Stimulated activated CD4-positive, alpha-beta T cell treated with anti-CD3 and anti-CD28 coated beads, Interleukin-4, amount 100 ng/mL, for 1 hour (primary cell): Measurements from ENCODE around the gene SH3BGRL2.
"Not testable (repeated sequence)": the region's sequence is repeated elsewhere in the genome, so short reads cannot be mapped to it uniquely, and the experiment has no call there.

Experiments
- DNase-seq: peaks from one replicate; pipeline ENCODE4 v3.0.0-alpha.2; 2020

SH3BGRL2 gene

DNA sequence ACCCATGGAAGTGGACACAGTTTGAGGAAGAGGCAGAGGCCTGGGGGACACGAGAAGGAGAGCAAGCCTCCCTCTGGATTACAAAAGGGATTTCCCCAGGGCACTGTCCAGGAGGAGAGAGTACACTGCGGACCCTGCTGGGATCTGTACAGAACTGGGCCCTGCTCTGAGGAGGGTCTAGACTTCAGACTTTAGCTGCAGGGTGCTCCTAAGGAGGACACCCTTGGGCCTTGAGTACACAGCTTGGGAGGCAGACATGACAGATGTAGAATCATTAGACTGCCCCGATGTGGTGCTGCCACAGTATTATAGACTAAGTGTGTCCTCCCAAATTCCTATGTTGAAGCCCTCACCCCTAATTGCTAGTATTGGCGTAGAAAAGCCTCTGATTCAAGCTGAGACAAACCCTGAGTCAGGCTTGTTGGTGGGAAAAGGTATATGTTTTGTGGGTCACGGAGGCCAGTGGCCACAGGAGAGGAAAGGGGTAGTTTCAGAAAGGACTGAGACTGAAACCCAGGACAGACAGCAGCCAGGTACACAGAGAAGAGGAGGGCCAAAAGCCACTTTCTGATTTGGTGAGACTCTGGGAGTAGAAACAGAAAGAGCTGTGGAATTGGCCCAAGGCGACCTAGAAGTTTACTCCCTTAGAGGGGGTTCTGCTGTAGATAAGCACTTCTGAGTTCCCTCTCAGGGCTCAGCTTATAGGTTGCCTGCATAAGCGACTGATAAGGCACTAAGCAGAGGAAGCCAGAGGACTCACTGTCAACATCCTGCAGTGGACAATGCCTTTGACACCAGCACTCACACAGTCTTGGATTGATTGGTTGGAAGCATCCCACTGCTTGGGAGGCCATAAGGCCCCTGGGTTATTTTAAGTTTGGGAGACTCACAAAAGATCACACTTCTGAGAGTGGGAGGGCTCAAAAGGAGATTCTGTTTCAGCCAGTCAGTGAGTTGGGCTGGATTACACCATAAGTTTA is 16.5 kb upstream of the SH3BGRL2 start:
- DNase-seq, result no peak

DNA sequence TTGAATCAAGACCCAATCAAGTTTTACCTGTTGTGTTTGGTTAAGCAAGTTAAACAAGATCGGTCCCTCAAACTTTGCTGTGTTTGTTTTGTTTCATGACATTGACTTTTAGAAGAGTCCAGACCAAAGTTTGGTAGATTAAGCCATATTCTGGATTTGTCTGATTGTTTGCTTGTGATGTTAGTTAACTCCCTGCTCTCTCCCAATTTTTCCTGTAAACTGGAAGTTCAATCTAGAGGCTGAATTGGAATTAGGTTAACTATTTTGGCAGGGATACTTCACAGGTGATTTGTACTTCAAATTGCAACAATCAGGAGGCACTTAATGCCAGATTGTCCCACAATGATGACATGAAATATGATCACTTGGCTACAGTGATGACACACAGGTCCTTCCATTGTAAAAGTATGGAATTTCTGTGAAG is 13.6 kb upstream of the SH3BGRL2 start:
- DNase-seq, result no peak

DNA sequence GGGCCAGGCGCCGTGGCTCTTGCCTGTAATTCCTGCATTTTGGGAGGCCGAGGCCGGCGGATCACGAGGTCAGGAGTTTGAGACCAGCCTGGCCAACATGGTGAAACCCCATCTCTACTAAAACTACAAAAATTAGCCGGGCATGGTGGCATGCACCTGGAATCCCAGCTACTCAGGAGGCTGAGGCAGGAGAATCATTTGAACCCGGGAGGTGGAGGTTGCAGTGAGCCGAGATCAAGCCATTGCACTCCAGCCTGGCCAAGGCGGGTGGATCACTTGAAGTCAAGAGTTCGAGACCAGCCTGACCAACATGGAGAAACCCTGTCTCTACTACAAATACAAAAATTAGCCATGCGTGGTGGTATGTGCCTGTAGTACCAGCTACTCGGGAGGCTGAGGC is 12.7 kb upstream of the SH3BGRL2 start:
- DNase-seq, result not testable (repeated sequence)

DNA sequence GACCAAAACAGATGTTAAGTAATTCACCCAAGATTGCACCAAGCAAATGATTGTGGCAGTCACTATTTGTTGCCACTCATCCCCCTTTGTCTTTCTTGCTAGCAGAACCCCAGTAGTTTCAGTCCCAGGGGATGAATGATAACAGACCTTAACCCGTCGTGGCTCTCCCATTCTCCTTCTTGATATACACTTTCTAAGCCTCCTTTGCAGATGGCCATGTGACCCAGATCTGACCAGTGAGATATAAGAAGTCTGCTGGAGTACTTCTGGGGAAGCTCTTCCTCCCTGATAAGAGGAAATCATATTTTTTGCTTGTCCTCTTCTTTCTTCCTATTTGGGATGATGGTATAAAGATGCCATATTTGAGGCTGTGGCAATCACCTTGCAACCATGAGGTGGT is 9.6 kb upstream of the SH3BGRL2 start:
- DNase-seq, result no peak

DNA sequence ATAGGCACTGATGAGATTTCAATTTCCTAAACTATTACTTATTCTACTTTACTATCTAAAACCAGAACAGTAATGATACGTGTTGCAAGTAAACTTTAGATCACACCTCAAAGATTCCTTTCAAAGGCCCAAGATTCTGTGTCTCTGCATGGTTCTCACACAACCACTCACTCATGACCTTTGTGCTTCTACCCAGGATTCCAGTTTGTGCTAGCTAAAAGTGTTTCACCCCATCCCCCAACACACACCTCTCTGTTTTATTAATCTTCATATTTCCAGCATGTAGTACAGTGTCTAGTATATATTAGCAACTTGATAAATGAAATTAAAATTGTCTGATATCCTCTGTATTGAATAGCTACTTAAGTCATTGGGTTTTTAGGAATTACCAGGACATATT is 8.8 kb upstream of the SH3BGRL2 start:
- DNase-seq, result no peak

DNA sequence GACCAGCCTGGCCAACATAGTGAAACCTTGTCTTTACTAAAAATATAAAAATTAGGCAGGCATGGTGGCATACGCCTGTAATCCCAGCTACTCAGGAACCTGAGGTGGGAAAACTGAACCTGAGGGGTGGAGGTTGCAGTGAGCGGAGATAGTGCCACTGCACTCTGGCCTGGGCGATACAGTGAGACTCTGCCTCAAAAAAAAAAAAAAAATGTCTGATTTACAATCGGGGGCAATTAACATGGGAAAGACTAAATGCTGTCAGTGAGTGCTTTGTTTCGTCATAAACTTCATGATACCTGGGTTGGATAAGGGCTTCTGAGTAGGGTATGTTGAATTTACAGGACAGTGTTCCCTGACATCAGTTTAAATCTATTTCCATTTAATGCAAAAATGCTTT is 8.0 kb upstream of the SH3BGRL2 start:
- no peak for DNase-seq

DNA sequence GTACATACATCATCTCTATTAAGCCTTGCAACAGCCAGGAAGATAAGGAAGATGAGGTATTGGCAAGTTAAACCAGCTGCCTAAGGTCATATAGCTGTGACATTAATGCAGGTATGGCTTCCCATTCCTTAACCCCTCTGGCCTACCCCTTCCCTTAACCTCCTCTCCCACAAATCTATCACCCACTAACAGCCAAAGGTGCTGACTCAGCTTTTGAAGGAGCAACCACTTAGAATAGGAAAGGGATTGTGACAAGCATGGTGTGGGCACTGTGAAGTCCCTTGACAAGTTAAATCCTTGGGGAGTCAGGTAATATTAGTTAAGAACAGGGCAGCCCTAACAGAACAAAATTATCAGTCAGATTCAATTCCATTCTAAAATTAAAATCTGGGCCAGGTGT is 5.4 kb upstream of the SH3BGRL2 start:
- DNase-seq, result no peak

DNA sequence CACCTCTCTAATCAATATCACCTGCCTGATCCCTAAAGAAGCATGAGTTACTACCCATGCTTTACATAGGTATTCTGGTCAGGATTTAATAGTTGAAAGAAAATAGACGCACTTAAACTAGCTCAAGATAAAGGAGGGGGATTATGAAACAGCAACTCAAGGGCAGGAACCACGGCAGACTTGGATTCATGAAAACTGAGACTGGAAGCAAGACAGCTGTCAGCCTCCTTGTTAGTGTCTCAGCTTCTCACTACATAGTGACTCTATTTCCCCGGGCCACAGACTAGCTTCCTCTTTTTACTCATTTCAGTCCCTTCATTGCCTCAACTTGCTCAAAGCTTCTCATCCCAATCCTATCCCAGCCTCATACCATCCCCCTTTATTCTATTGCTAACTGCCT is 4.3 kb upstream of the SH3BGRL2 start:
- DNase-seq, result no peak

DNA sequence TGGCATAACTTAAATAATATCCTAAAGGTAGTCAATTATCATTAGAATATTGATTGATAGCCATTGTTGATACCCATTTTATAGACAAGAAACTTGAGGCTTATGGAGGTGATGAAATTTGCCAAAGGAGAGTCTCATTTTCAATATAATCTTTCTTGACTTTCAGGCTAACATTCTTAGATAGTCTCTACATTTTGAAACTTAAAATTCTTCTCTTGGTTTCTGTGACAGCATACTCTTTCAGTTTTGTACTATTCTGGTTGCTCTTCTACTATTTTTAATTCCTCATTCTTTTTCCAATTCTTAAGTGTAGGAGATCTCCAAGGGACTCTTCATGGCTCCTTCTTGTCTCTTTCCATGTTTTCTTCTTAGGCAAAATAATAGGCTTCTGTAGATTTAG is 3.7 kb upstream of the SH3BGRL2 start:
- no peak for DNase-seq

DNA sequence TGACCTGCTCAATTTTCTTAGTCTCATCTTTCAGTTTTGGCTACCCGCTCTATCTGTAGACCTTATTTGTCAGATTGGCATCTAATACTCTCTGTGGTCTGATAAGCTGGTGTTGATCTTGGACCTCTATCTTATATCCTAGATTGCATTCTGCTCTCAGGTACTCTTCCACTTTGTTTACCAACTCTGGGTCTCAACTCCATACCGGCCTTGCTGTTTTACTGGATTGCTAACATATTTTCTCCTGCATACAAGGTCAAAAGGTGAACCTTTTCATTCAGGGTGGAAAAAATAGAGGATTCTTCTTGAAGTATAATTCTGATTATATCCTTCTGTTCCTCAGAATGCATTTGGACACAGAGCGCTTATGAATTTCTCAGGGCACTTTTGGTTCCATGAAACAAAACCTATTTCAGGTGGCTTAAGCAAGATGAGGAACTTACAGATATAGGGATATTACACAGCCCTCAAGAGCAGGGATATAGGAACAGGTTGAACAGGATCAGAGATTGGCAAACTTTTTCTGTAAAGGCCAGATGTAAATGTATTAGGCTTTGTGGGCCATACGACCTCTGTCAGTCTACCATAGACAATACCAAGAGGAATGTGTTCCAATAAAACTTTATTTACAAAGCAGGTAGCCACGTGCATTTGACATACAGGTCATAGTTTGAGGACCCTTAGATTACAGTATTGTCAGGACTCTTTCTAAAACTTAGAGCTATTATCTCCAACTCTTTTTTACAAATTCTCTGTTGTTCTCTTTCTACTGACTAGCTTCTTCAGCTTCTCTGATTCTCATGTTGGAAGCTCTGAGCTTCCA is 2.5 kb upstream of the SH3BGRL2 start:
- DNase-seq, result no peak

DNA sequence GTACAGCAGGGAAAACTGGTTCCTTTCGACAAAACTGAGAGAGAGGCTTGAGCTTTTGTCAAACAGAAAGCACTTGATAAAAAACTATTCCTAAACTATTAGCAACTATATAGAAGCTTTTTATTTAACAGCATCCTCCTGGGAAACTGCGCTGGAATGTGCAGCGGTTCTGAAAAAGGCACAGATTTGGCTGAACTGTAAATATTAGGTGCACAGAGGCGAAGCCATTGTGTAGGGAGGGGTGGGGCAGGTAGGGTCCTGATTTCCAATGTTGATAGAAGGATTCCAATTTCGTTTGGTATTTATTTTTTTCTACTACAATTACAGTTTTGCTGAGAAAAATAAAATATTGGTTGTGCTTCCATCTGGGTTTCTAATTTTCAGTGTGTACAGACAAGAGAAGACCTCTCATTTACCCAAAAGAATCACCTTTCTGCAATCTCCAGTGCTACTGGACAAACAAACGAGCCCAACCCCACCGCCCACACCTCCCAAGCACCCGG is 698 bp upstream of the SH3BGRL2 start:
- no peak for DNase-seq

DNA sequence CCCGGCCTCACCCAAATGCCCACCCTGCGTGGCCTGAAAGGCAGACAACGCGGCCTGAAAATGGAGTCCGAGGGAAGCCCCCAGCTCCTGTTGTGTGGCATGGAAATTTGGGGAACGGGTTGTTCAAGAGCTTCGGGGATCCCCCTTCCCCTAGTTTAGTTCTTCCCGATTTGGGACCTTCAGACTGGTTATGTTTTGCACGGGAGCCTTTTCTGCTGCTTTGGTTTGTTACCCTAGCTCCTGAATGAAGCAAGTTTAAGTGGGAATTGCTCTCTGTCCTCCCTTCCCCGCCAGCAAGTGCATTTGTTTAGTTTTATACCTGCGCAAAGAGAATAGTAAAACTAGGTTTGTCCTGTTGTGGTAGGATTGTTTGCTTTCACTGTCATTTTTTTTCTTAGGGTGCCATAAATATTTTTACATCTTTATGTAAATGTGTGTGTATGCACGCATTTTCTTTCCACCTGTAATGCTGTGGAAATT is 604 bp downstream of the SH3BGRL2 start:
- DNase-seq, result no peak

DNA sequence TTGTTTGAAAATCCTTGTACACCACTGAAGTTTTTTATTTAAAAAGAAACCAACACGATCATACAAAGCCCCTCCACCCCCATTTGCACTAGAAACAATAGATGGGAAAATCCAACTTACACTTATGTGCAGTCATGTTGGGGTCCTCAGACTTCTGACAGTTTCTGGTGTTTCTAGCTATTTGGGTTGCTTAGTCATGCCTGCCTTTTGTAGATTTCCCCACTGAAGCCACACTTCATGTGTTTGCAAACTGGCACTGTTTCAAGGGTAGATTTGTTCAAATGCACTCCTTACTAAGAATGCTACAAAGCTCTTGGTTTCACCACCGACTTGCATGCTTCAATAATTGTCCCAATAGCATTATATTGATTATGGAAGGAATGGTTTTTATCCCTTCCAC is 1.5 kb downstream of the SH3BGRL2 start:
- DNase-seq, result no peak

DNA sequence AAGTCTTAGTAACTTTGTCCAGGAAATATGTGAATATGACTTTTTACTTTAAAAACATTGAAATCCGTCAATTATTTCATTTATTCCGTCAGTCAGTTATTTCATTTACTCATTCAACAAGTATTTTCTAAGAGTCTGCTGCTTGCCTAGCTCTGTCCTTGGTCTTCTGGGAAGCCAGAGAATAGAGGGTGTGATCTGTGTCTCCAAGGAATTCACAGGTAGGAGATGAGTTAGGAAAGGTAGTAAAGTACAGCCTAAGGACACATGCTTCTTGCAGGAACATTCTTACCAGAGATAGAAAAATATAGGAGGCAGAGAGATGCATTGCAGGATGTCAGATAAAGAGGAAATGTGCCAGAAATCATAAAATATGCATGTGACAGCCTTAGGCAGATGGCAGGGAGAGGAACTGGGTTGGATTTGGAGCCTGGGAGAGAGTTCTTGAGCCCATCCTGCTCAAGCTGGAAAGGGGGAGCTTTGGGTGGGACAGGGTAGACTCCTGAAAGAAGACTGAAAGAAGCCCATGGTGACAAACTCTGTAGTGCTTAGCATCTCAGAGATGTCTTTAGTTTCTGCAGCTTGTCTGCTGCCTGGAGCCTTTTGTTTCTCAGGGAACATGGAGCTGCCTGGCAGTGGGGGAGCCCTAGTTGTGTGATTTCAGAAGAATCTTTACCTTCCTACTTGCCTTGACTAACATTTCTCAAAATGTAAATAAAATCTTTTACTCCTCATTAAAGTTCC is 3.5 kb downstream of the SH3BGRL2 start:
- no peak for DNase-seq

DNA sequence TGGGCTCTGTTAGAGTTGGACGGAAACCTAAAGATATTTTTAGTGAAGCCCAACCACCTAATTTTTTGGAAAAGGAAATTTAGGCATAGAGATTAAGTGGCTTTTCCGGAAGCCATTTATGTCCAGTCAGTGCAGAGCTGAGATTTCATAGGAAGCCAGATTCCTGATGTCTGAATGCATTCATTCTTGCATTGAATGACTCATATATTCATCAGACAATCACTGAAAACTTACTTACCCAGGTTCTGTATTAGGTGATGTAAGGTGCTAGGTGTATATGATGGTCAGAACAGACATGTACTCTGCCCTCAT is 4.1 kb downstream of the SH3BGRL2 start:
- no peak for DNase-seq

DNA sequence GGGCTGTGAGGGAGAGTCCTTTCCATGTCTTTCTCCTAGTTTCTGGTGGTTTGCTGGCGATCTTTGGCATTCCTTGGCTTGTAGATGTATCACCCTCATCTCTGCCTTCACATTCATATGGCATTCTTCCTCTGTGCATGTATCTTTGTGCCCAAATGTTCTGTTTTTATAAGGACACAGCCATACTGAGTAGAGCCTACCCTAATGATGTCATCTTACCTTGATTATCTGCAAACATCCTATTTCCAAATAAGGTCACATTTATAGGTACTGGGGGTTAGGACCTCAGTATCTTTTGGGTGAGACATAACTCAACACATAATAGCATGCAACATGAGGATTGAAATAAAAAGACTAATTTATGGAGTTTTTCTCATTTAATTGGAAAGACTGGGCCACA is 5.5 kb downstream of the SH3BGRL2 start:
- no peak for DNase-seq

DNA sequence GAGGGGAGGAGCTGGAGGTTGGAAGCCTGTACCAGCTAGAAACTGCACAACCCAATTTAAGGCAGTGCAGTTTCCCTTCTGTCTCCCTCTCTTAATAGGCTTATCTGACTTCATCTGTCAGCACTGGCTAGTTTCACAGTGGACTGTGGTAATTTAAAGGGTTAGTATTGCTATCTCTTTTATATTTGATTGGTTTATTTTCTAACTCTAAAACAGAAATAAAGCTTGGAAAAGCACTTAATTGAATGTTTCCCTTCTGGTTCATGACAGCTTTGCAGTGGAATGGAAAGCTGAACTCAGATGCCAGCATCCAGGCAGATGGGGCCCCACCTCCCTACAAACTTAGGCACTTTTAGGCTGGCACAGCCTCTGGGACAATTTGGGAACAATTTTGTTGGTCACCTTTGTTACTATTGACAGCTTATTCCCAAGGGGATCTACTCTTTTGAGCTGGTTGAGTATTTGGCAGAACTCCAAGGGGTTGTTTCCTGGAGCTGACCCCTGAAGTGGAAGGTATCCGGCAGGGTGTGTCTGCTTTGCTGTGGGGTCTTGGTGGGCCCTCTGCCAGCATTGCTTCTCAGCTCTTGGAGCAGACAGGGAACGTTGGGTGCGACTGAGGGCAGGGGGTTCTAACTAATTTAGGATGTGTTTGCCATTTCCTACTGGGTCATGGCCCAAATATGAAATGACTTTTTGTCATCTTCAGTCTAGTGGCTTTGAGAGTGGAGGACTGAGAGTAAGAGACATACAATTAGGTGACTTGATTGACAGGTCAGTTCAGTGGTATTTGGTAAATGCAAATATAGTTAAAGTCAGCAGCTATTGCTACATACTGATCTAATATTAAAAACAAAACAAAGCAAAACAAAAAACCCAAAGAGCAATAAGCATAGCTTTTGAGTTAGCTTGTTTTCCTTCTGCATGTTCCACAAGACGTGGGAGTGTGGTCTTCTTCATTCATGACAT is 9.3 kb downstream of the SH3BGRL2 start:
- no peak for DNase-seq

DNA sequence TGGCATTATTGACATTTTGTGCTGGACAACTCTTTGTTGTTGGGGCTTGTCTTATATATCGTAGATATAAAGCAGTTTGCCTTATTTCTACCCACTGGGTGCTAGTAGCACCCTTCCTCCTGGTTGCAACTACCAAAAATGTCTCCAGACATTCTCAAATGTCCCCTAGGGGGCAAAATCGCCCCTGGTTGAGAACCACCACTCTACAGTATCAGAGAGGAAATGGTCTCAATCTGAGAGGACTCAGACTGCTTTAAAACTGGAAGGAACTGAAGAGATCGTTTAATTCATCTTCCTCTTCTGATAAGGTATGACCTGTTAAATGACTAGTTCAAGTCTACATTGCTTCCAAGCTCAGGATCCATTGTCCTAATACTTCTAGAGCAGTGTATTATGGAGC is 14.9 kb downstream of the SH3BGRL2 start:
- DNase-seq, result peak; percentile 5

DNA sequence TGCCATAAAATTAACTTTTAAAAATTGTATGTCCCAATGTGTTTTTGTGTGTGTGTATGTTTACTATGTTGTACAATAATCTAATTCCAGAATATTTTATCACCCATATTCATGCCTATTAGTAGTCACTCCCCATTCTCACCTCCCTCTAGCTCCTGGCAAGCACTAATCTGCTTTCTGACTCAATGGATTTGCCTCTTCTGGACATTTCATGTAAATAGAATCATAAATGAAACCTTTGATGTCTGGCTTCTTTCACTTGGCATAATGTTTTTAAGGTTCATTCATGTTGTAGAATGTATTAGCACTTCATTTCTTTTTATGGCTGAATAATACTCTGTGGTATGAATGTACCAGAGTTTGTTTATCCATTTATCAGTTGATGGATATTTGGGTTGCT is 15.4 kb downstream of the SH3BGRL2 start:
- DNase-seq, result no peak

DNA sequence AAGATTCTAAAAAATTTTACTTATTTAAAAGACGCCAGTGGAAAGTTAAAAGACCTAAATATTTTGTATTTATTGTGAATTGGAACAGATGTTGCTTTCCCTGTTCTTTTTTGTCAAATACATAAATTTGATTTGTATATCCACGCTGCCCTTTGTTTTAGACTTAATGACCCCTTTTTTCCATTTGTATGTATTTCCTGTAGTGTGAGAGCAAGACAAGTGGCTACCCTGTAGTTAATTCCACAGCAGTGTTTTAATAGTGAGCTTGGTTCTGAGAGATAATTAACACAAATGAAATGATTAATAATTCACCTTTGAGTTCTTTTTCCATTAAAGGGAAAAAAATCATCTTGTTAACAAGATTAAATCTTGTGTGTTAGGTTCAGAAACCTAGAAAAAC is 16.6 kb downstream of the SH3BGRL2 start:
- DNase-seq, result no peak

DNA sequence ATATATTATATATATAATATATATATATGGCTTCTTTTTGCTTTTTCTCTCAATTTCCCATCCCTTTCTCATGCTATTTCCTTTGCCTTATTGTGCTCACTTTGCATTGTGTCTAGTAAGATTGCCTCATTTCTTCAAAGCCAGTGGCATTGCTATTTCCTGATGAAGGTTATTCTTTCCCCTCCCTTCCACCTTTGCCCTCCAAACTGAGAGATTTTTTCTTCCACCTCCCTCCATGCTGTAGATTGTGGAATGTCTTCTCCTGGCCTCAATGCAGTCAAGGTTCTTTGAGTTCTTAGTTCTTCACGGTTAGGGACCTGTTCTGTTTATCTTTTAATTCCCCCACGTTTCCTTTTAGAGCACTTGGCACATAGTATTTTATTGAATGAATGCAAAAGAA is 17.2 kb downstream of the SH3BGRL2 start:
- no peak for DNase-seq

DNA sequence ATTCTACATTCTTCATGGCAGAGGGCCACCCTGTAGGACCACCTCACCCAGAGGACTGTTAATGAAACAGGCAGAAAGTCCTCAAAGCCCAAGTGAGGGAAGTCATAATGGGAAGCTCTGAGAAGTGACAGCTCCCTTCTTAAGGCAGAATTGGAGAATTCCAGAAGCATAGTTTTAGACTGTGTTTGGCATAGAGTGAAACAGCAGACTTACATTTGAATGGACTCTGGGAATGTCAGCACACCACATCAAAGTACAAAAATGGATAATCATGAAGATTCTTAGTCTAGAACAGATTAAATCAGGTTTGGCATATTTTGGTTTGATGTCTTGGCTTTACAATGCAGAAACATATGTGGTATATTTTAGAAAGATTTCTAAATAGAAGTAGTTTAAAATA is 17.9 kb downstream of the SH3BGRL2 start:
- no peak for DNase-seq
